Activated T-cell treated with anti-CD3 and anti-CD28 coated beads, Interleukin-2, amount 50 U/mL, for 24 hours (primary cell): ENCODE measurements around the gene RACK1.
A peak's percentile ranks its signal among the peaks of the same experiment; 100 is the strongest.

Experiments used
- DNase-seq: peaks from one replicate; pipeline ENCODE4 v3.0.0-alpha.2; 2020
- H3K27ac Mint-ChIP-seq: 2 replicates; pipeline ENCODE4 v1.8.0; 2020; ENCODE audit warnings: mild to moderate bottlenecking, mixed read lengths
- H3K27me3 Mint-ChIP-seq: 2 replicates; pipeline ENCODE4 v1.8.0; 2020; ENCODE audit warnings: mixed read lengths
- H3K36me3 Mint-ChIP-seq: 2 replicates; pipeline ENCODE4 v1.8.0; 2020; ENCODE audit warnings: low read depth, mixed read lengths
- H3K4me1 Mint-ChIP-seq: 2 replicates; pipeline ENCODE4 v1.8.0; 2020; ENCODE audit warnings: low read depth, mixed read lengths
- H3K4me3 Mint-ChIP-seq: 2 replicates; pipeline ENCODE4 v1.8.0; 2020; ENCODE audit warnings: mild to moderate bottlenecking, moderate library complexity, mixed read lengths
- H3K9me3 Mint-ChIP-seq: 2 replicates; pipeline ENCODE4 v1.8.0; 2020; ENCODE audit warnings: mixed read lengths

RACK1 gene

DNA sequence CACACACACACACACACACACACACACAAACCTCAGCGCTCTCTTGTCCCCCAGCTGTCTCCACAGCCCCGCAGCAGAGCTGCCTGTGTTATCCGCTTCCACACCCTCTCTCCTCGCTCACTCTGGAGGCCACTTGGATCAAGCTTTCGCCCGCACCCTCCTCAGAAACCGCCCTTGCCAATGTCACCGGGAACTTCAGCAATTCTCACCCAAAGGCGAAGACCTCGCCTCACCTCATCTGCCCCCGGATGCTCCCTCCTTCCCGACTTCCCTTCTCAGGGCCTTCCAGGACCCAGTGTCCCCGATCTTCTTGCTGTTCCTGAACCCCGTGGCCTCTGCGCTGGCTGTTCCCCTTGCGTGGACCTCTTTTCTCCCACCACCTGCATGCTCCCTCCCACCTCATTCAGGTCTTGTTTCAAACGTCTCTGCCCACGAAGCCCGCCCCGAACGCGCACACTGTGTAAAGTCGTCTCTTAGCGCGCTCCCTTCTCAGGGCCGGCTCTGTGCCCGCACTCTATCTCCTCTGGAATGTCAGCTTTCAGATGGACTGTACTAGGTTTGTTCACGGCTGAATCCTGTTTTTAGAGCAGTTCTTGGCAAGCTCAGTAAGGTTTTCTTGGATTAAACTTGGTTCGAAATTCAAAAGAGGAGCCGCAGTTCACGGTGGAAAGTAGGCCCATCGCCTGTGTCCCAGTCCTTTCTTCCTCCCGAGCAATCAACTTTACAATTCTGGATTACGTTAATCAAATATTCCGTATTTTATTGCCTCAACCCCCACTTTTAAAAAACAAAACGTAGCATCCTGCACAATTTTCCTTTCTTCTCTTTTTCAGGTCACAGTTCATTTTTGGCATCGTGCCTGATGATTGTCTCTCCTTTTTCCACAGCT, 37.7 kb downstream of the RACK1 start:
- Mint-ChIP-seq H3K4me1 (peaks cover 37% of the 10 kb centered on the region), H3K27me3 (peaks cover 32% of the 10 kb centered on the region), H3K9me3 (no peaks in the 10 kb centered on the region), H3K4me3 (peak overlapping the region; percentile 84), H3K36me3 (peaks cover 4% of the 10 kb centered on the region), H3K27ac (peak overlapping the region; percentile 95)
- peak; percentile 64 for DNase-seq

GRCh38 chr5:181204826-181205760, 38.6 kb downstream of the RACK1 start, which contains the start of gene TRIM7:
TSS of gene TRIM7 (minus strand) at chr5:181205196. CDS start at chr5:181205110, 86 bp downstream.
- H3K36me3 Mint-ChIP-seq, result peaks cover 4% of the 10 kb centered on the region
- H3K4me3 Mint-ChIP-seq, result peak within 1 kb of the TSS; percentile 84
- H3K27ac Mint-ChIP-seq, result peak within 1 kb of the TSS; percentile 95
- DNase-seq, result peak; percentile 64
- H3K27me3 Mint-ChIP-seq, result peaks cover 32% of the 10 kb centered on the region
- peaks cover 34% of the 10 kb centered on the region for H3K4me1 Mint-ChIP-seq
- H3K9me3 Mint-ChIP-seq, result no peaks in the 10 kb centered on the region

DNA sequence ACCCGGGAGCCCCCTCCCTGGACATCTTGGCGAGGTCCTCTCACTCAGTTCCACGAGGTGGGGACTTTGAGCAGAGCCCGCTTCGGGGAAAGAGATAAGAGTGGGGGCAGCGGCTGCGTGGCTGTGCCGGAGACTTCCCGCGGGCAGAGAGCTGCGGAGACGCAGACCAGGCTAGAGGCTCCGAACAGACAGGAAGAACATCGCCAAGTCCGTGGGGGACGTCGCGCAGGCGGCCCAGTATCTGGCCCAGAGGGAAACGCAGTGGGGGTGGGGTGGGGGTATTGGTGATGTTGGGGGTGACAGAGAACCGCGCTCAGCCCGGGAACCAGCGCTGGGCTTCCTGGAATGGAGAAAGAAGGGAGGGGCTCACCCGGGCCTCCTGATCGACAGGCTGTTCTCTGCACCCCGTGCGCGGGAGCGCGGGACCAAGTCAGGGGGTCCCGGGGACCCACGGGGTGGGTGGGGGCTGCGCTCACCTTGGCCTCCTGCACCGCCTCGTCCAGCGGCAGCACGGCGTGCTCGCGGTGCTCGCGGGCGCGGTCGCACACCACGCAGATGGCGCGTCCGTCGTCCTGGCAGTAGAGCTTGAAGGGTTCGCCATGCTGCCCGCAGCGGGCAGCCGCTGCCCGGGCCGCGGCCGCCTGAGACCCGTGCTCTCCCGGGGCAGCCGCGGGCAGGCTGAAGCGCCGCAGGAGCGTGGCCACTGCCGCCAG, 39.4 kb downstream of the RACK1 start:
- DNase-seq, result peak; percentile 60
- H3K4me3 Mint-ChIP-seq, result peak overlapping the region; percentile 75
- H3K9me3 Mint-ChIP-seq, result no peaks in the 10 kb centered on the region
- H3K27ac Mint-ChIP-seq, result peak overlapping the region; percentile 22
- peaks cover 34% of the 10 kb centered on the region for H3K4me1 Mint-ChIP-seq
- peaks cover 32% of the 10 kb centered on the region for H3K27me3 Mint-ChIP-seq
- peaks cover 4% of the 10 kb centered on the region for H3K36me3 Mint-ChIP-seq

DNA sequence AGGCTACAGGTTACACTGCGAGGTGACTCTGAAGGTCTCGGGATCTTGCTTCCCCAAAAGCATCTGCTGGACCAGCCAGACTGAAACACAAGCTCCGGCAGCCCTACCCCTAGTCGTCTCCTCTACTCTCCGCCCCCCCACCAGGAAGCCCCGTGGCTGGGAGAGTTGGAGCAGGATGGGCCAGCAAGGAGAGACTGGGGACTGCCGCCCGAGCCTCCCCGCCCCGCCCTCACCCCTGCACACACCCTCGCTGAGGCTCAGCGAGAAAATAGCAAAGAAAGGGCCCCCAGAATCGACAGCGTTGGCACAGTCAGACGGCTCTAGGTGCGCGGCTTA, 40.0 kb downstream of the RACK1 start:
- H3K27ac Mint-ChIP-seq, result no peak overlapping the region
- DNase-seq, result no peak
- H3K9me3 Mint-ChIP-seq, result no peaks in the 10 kb centered on the region
- peaks cover 34% of the 10 kb centered on the region for H3K4me1 Mint-ChIP-seq
- peak overlapping the region; percentile 75 for H3K4me3 Mint-ChIP-seq
- H3K27me3 Mint-ChIP-seq, result peaks cover 32% of the 10 kb centered on the region
- H3K36me3 Mint-ChIP-seq, result peaks cover 4% of the 10 kb centered on the region

DNA sequence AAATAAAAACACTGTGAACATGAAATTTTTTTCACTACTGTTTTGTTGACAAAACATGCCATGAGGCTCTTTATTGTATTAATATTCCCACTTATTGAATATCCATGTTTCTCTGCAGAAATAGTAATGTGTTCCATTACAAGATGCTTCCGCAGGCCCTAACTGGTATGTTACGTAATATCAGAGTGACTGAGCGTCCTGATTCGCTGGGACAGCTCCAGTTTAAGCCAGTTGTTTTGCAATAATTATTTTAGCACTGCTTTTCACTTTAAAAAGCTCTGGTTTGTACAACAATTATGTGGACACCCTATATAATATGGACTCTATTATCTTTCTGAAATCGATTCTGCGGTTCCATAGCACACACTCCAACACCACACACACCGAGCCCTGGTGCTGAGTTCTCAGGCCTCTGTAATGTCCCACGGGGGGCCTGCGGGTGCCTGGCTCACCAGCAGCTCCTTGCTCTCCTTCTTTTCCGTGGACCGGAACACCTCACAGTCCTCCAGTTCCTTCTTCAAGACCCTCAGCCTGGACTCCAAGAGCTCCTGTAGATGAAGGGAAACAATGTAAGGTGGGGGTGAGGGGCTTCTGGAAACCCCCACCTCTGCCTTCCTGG, 40.5 kb downstream of the RACK1 start:
- peaks cover 32% of the 10 kb centered on the region for H3K4me1 Mint-ChIP-seq
- H3K36me3 Mint-ChIP-seq, result peaks cover 4% of the 10 kb centered on the region
- peaks cover 32% of the 10 kb centered on the region for H3K27me3 Mint-ChIP-seq
- no peak for DNase-seq
- H3K4me3 Mint-ChIP-seq, result peak overlapping the region; percentile 75
- H3K9me3 Mint-ChIP-seq, result no peaks in the 10 kb centered on the region
- H3K27ac Mint-ChIP-seq, result no peak overlapping the region

GRCh38 chr5:181200816-181201215, 42.9 kb downstream of the RACK1 start:
- Mint-ChIP-seq H3K27me3 (peaks cover 20% of the 10 kb centered on the region), H3K4me1 (peaks cover 12% of the 10 kb centered on the region), H3K36me3 (no peaks in the 10 kb centered on the region), H3K9me3 (no peaks in the 10 kb centered on the region), H3K4me3 (no peak overlapping the region), H3K27ac (no peak overlapping the region)
- DNase-seq, result no peak

- no peak overlapping the region for H3K27ac Mint-ChIP-seq
- no peaks in the 10 kb centered on the region for H3K9me3 Mint-ChIP-seq
- DNase-seq, result no peak
- peaks cover 7% of the 10 kb centered on the region for H3K4me1 Mint-ChIP-seq
- peaks cover 14% of the 10 kb centered on the region for H3K27me3 Mint-ChIP-seq
- H3K36me3 Mint-ChIP-seq, result no peaks in the 10 kb centered on the region
- no peak overlapping the region for H3K4me3 Mint-ChIP-seq
These were observed 43.6 kb downstream of the RACK1 start for GRCh38 chr5:181199881-181200638.

- Mint-ChIP-seq H3K9me3 (no peaks in the 10 kb centered on the region), H3K4me1 (peaks cover 2% of the 10 kb centered on the region), H3K27me3 (peaks cover 8% of the 10 kb centered on the region), H3K27ac (no peak overlapping the region), H3K4me3 (no peak overlapping the region), H3K36me3 (peaks cover 2% of the 10 kb centered on the region)
- no peak for DNase-seq
These were observed 44.7 kb downstream of the RACK1 start for GRCh38 chr5:181198905-181199519.

DNA sequence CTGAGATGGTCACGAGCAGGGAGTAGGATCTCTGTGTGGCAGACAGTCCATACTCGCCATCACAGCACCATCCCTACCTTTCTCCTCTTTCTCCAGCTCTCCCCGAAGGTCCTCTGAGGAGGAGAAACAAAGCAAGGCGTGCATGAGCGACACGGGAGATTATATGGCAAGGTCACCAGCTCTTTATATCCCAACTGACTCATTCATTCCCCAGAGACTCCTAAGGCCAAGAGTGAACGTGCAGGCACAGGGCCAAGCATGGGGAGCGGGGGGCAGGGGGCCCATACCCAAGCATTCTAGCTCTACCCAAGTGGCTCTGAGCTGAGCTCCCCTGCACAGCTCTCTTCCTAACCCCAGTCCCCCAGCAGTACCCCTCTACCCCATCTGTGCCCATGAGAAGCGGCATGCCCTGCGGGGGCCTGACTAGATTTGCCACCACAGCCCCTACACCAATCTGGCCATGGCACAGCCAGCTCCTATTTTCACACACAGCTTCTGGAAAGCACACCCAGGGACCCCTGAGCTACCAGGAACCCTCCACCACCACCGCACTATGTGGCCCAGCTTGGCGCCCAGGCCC, 45.5 kb downstream of the RACK1 start:
- Mint-ChIP-seq H3K36me3 (peaks cover 4% of the 10 kb centered on the region), H3K4me3 (no peak overlapping the region), H3K4me1 (peaks cover 7% of the 10 kb centered on the region), H3K27ac (no peak overlapping the region), H3K27me3 (peaks cover under 1% of the 10 kb centered on the region), H3K9me3 (no peaks in the 10 kb centered on the region)
- no peak for DNase-seq

GRCh38 chr5:181197326-181197951, 46.3 kb downstream of the RACK1 start:
- peaks cover 14% of the 10 kb centered on the region for H3K4me1 Mint-ChIP-seq
- no peak for DNase-seq
- H3K36me3 Mint-ChIP-seq, result peaks cover 4% of the 10 kb centered on the region
- H3K27ac Mint-ChIP-seq, result no peak overlapping the region
- H3K9me3 Mint-ChIP-seq, result no peaks in the 10 kb centered on the region
- H3K27me3 Mint-ChIP-seq, result no peaks in the 10 kb centered on the region
- no peak overlapping the region for H3K4me3 Mint-ChIP-seq

GRCh38 chr5:181195249-181195761, 48.4 kb downstream of the RACK1 start:
- Mint-ChIP-seq H3K36me3 (peaks cover 16% of the 10 kb centered on the region), H3K27me3 (no peaks in the 10 kb centered on the region)

GRCh38 chr5:181194489-181195248, 49.0 kb downstream of the RACK1 start:
- Mint-ChIP-seq H3K36me3 (peaks cover 22% of the 10 kb centered on the region), H3K27me3 (no peaks in the 10 kb centered on the region), H3K9me3 (no peaks in the 10 kb centered on the region), H3K27ac (no peak overlapping the region), H3K4me1 (peaks cover 30% of the 10 kb centered on the region), H3K4me3 (no peak overlapping the region)
- DNase-seq, result no peak

More at GRCh38 chr5:181195249-181195761, 48.4 kb downstream of the RACK1 start:
- Mint-ChIP-seq H3K4me1 (peaks cover 24% of the 10 kb centered on the region), H3K9me3 (no peaks in the 10 kb centered on the region), H3K4me3 (no peak overlapping the region), H3K27ac (no peak overlapping the region)
- DNase-seq, result no peak
